Transverse colon (tissue), 4 donors: Measurements from ENCODE around the gene ZSWIM4. TPM values are rescaled to one million over a fixed set of nuclear protein-coding genes. Genes with fewer than 3 reads are reported as not detected.

Experiments
- DNase-seq: peaks from one replicate; pipeline ENCODE4 v3.0.0-alpha.2; 2019
- H3K27ac ChIP-seq, 4 donors: fragments of 200-600 bp; sonication (generic); 2 replicates each; pipeline ENCODE4 v1.5.1; 2016 to 2018; ENCODE audit warnings: inconsistent platforms in 4 of 4
- H3K27me3 ChIP-seq: fragments of 200-600 bp; sonication (generic); 2 replicates; pipeline ENCODE4 v1.5.1; 2017; ENCODE audit warnings: inconsistent platforms
- H3K36me3 ChIP-seq, 4 donors: fragments of 200-600 bp; sonication (generic); 2 replicates each; pipeline ENCODE4 v1.5.1; 2017 to 2019; ENCODE audit warnings: inconsistent platforms in 4 of 4
- H3K4me1 ChIP-seq, 4 donors: fragments of 200-600 bp; sonication (generic); 2 replicates each; pipeline ENCODE4 v1.5.1; 2017 to 2020; ENCODE audit warnings: inconsistent platforms in 4 of 4
- H3K4me3 ChIP-seq, 4 donors: fragments of 200-600 bp; sonication (generic); 1 replicate in 1 of 4; 2 replicates in 3 of 4; pipeline versions ENCODE4 v1.5.1 to v1.6.1; 2017 to 2019; ENCODE audit warnings: inconsistent platforms in 4 of 4
- H3K9me3 ChIP-seq, 2 donors: fragments of 200-600 bp; sonication (generic); 2 replicates each; pipeline ENCODE4 v1.5.1; 2017 to 2019; ENCODE audit warnings: inconsistent platforms in 2 of 2
- CTCF ChIP-seq, 5 experiments: fragments of 200-600 bp in 3 of 5; fragments of 450-650 bp in 2 of 5; sonication (generic) in 3 of 5; IDR thresholded peaks; 1 replicate in 2 of 5; 2 replicates in 3 of 5; pipeline ENCODE4 v1.5.1; 2016 to 2017; ENCODE audit warnings: antibody characterized with exemption in 5 of 5, inconsistent platforms in 3 of 5, mild to moderate bottlenecking in 2 of 5, moderate library complexity in 1 of 5
- EP300 ChIP-seq: sonication (generic); formaldehyde crosslinking; IDR thresholded peaks from one replicate; pipeline ENCODE4 v1.6.1; 2017; ENCODE audit warnings: antibody characterized with exemption, low read depth
- POLR2A ChIP-seq: fragments of 450-650 bp; IDR thresholded peaks from one replicate; pipeline ENCODE4 v1.6.1; 2016; ENCODE audit warnings: antibody characterized with exemption, mild to moderate bottlenecking, moderate library complexity
- POLR2AphosphoS5 ChIP-seq, 3 donors: sonication (generic); formaldehyde crosslinking; IDR thresholded peaks; one replicate each; pipeline ENCODE4 v1.6.1; 2016; ENCODE audit warnings: antibody characterized with exemption in 3 of 3
- WGBS, 2 donors: methylation state at CpG; one replicate each; pipeline ENCODE4 v1.1.5; 2018; ENCODE audit warnings: low coverage in 1 of 2; 5-methylcytosine and 5-hydroxymethylcytosine counted together
- in situ Hi-C, 4 donors: fragments of 200-750 bp; cut with MboI; loops; one replicate each; pipeline versions ENCODE4 v1.15.0 to v1.15.1; 2017; ENCODE audit warnings: low sequenced_read_pairs in 3 of 4, low pct_ligation_motif_present in 1 of 4, low pct_unique_long_range_greater_than_20kb in 1 of 4
- intact Hi-C: fragments of 100-400 bp; cut with DNase I; formaldehyde crosslinking; loops from one replicate; pipeline ENCODE4 v1.15.1; 2023; ENCODE audit warnings: low total_unique reads
- total RNA-seq, 4 donors: library from RNA; depleted of rRNA; stranded (reverse); fragments of >200 nt; gene quantifications; one replicate each; pipeline ENCODE4 v1.1.0, GENCODE V29; 2016

Gene ZSWIM4
- total RNA-seq, 4 donors from 2014 or later = 2.3 to 5.1 (median 2.9) TPM

DNA sequence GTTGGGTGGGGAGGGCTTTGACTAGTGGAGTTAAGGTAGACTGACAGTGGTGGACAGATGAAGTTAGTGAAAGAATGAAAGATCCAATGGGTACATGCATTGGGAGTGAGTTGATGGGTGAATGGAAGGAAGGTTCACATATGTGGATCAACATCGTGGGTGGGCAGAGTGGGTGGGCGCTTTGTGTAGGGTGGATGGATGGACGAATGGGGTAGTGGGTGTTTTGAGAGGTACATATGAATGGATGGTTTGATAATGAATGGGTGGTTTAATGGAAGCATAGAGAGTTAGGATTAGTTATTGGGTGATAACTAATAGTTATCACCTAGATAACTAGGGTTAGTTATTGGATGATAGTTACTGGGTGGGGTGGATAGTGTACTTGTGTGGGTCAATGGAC, 11.5 kb downstream of the ZSWIM4 start:
- H3K27ac ChIP-seq = no peak overlapping the region

DNA sequence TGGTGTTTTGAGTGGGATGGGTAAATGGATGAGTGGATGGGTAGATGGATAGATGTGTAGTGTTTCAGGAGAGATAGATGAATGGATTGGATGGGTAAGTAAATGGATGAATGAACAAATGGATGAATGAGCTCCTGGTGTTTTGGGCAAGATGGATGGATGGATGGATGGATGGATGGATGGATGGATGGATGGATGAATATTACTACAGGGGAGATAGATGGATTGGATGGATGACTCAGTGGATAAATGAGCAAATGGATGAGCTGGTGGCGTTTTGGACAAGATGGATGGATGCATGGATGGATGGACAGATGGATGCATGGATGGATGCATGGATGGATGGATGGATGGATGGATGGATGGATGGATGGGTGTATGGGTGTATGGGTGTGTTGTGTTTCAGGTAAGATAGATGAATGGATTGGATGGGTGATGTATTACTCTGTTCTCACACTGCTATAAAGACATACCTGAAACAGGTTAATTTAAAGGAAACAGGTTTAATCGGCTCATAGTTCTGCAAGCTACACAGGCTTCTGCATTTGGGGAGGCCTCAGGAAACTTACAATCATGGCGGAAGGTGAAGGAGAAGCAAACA, 12.3 kb downstream of the ZSWIM4 start:
- WGBS, 2 donors = 83 to 96% methylated on average over 2 to 3 of the region's 3 CpGs
- TF ChIP-seq CTCF (IDR thresholded peaks at IDR 0.05) (no peak), POLR2AphosphoS5 (IDR thresholded peaks at IDR 0.05) (no peak), EP300 (no peak), POLR2A (no peak)
- Histone ChIP-seq H3K27me3 (no peaks in the 10 kb centered on the region), H3K4me3 (no peak overlapping the region), H3K9me3 (no peaks in the 10 kb centered on the region), H3K27ac (no peak overlapping the region), H3K36me3 (peaks cover 0 to 9% (median 0%) of the 10 kb centered on the region in 4 donors), H3K4me1 (no peaks in the 10 kb centered on the region)
- no peak for DNase-seq
- in situ Hi-C loops = no loop called here
- intact Hi-C loops = no loop called here

More for the DNA sequence above, 11.5 kb downstream of the ZSWIM4 start:
- DNase-seq = no peak
- peaks cover 0 to 9% (median 0%) of the 10 kb centered on the region in 4 donors for H3K36me3 ChIP-seq
- WGBS, 2 donors = 95% methylated on average over 3 of the region's 3 CpGs; no CpG with 5 or more reads in 1 of the 2 donors
- intact Hi-C loops = no loop called here
- no peaks in the 10 kb centered on the region for H3K27me3 ChIP-seq
- H3K4me3 ChIP-seq = no peak overlapping the region
- H3K4me1 ChIP-seq = no peaks in the 10 kb centered on the region
- H3K9me3 ChIP-seq = no peaks in the 10 kb centered on the region
- in situ Hi-C loops = no loop called here
- no peak for TF ChIP-seq CTCF (IDR thresholded peaks at IDR 0.05)
- no peak for TF ChIP-seq EP300
- TF ChIP-seq POLR2AphosphoS5 (IDR thresholded peaks at IDR 0.05) = no peak
- TF ChIP-seq POLR2A = no peak

- TF ChIP-seq POLR2A (no peak), CTCF (IDR thresholded peaks at IDR 0.05) (no peak), POLR2AphosphoS5 (IDR thresholded peaks at IDR 0.05) (no peak), EP300 (no peak)
- Histone ChIP-seq H3K9me3 (no peaks in the 10 kb centered on the region), H3K4me1 (no peaks in the 10 kb centered on the region), H3K27me3 (no peaks in the 10 kb centered on the region), H3K36me3 (peaks cover 0 to 9% (median 0%) of the 10 kb centered on the region in 4 donors), H3K4me3 (no peak overlapping the region), H3K27ac (no peak overlapping the region)
- DNase-seq = no peak
- WGBS, 2 donors = 99% methylated on average over 27 of the region's 34 CpGs; no CpG with 5 or more reads in 1 of the 2 donors
- intact Hi-C loops (no loop called here), in situ Hi-C loops (no loop called here)
These were observed 13.6 kb downstream of the ZSWIM4 start for GRCh38 chr19:13808856-13809255.

DNA sequence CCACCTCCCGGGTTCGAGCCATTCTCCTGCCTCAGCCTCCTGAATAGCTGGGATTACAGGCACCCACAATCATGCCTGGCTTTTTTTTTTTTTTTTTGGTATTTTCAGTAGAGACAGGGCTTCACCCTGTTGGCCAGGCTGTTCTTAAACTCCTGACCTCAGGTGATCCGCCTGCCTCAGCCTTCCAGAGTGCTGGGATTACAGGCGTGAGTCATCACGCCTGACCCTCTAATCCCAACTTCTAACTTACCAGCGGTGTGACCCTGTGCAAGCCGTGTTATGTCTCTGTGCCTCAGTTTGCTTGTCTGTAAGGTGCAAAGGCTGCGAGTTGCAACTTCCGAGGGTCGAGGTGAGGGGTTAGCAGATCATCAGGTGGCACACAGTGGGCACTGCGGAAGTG, 17.3 kb downstream of the ZSWIM4 start:
- Histone ChIP-seq H3K27me3 (no peaks in the 10 kb centered on the region), H3K27ac (no peak overlapping the region), H3K9me3 (no peaks in the 10 kb centered on the region), H3K4me3 (no peak overlapping the region), H3K36me3 (peaks cover 0 to 12% (median 0%) of the 10 kb centered on the region in 4 donors), H3K4me1 (no peaks in the 10 kb centered on the region)
- DNase-seq = no peak
- in situ Hi-C loops (no loop called here), intact Hi-C loops (no loop called here)
- no peak for TF ChIP-seq CTCF (IDR thresholded peaks at IDR 0.05)
- no peak for TF ChIP-seq POLR2AphosphoS5 (IDR thresholded peaks at IDR 0.05)
- no peak for TF ChIP-seq EP300
- TF ChIP-seq POLR2A = no peak
- WGBS, 2 donors = 97 to 100% methylated on average over 2 to 11 of the region's 11 CpGs
